B cell (primary cell): ENCODE results near the gene CABLES1. TPM values are rescaled to one million over a fixed set of nuclear protein-coding genes. Genes with fewer than 3 reads are reported as not detected.
"Not testable (repeated sequence)": the region's sequence is repeated elsewhere in the genome, so short reads cannot be mapped to it uniquely, and the experiment has no call there.

Experiments used
- ATAC-seq: fragments of 200-7000 bp; cut with Tn5 transposase; one replicate; pipeline ENCODE4 v1.10.0; 2021; ENCODE audit warnings: low read depth, mild to moderate bottlenecking, moderate number of reproducible peaks, moderate library complexity
- CTCF ChIA-PET: fragments of 350-600 bp; sonication (Branson Sonifier 250); formaldehyde crosslinking; loops from one replicate; lab custom pipeline; 2021; ENCODE audit warnings: antibody characterized with exemption, inconsistent platforms; lab: Charles Lee
- POLR2A ChIA-PET: fragments of 350-600 bp; sonication (Branson Sonifier 250); formaldehyde crosslinking; loops from one replicate; lab custom pipeline; 2021; ENCODE audit warnings: antibody characterized with exemption; lab: Charles Lee
- DNase-seq: peaks from one replicate; pipeline ENCODE4 v3.0.0; 2013
- H2AFZ ChIP-seq: 2 replicates; pipeline ENCODE4 v1.6.1; 2012; ENCODE audit warnings: mild to moderate bottlenecking, low read depth, low read length; ENCODE audit not compliant: insufficient read depth, poor library complexity, severe bottlenecking
- H3K27ac ChIP-seq, 2 donors: 1 replicate in 1 of 2; 2 replicates in 1 of 2; pipeline ENCODE4 v1.5.1; 2012 to 2013; ENCODE audit warnings: low read length in 2 of 2, mild to moderate bottlenecking in 2 of 2, moderate library complexity in 1 of 2
- H3K27me3 ChIP-seq, 4 experiments: fragments of 200-600 bp in 1 of 4; sonication (generic) in 1 of 4; replicated peaks in 1 of 4; 1 replicate in 2 of 4; 2 replicates in 2 of 4; pipeline versions ENCODE4 v1.6.1 to v1.7.0; 2013 to 2016; ENCODE audit warnings: low read length in 3 of 4, mild to moderate bottlenecking in 2 of 4, mixed read lengths in 1 of 4, moderate library complexity in 1 of 4; ENCODE audit not compliant: insufficient read depth in 4 of 4, control insufficient read depth in 3 of 4; ENCODE audit errors: control extremely low read depth in 1 of 4
- H3K36me3 ChIP-seq, 2 experiments: replicated peaks in 1 of 2; 1 replicate in 1 of 2; 2 replicates in 1 of 2; pipeline versions ENCODE4 v1.6.1 to v1.7.1; 2013; ENCODE audit warnings: low read length in 1 of 2; ENCODE audit not compliant: insufficient read depth in 2 of 2, control insufficient read depth in 1 of 2; ENCODE audit errors: control extremely low read depth in 1 of 2, extremely low read depth in 1 of 2
- H3K4me1 ChIP-seq, 2 donors: fragments of 200-600 bp in 1 of 2; sonication (generic) in 1 of 2; 1 replicate in 1 of 2; 2 replicates in 1 of 2; pipeline versions ENCODE4 v1.5.1 to v1.6.1; 2013 to 2017; ENCODE audit warnings: low read length in 2 of 2; ENCODE audit not compliant: control insufficient read depth in 2 of 2, insufficient read depth in 2 of 2
- H3K4me2 ChIP-seq: replicated peaks from 2 replicates; pipeline ENCODE3; 2012; ENCODE audit warnings: mild to moderate bottlenecking, low read depth, low read length; ENCODE audit not compliant: poor library complexity, severe bottlenecking
- H3K4me3 ChIP-seq, 5 experiments: fragments of 200-600 bp in 1 of 5; sonication (generic) in 1 of 5; 1 replicate in 3 of 5; 2 replicates in 2 of 5; pipeline versions ENCODE4 v1.5.1 to v1.7.0; 2011 to 2016; ENCODE audit warnings: low read length in 4 of 5, mild to moderate bottlenecking in 4 of 5, low read depth in 2 of 5, control low read depth in 1 of 5, moderate library complexity in 1 of 5; ENCODE audit not compliant: insufficient read depth in 1 of 5; ENCODE audit errors: control extremely low read depth in 1 of 5, extremely low read depth in 1 of 5
- H3K79me2 ChIP-seq: fragments of 200-600 bp; sonication (generic); one replicate; pipeline ENCODE4 v1.6.0; 2016; ENCODE audit warnings: low read length; ENCODE audit not compliant: control insufficient read depth, insufficient read depth
- H3K9ac ChIP-seq: fragments of 200-600 bp; sonication (generic); 2 replicates; pipeline ENCODE4 v1.6.1; 2017; ENCODE audit warnings: mild to moderate bottlenecking, low read length, moderate library complexity
- H3K9me3 ChIP-seq, 3 donors: one replicate each; pipeline versions ENCODE4 v1.6.1 to v1.7.1; 2013; ENCODE audit warnings: low read length in 2 of 3; ENCODE audit not compliant: control insufficient read depth in 2 of 3, insufficient read depth in 1 of 3; ENCODE audit errors: control extremely low read depth in 1 of 3
- H4K20me1 ChIP-seq: 2 replicates; pipeline ENCODE4 v1.6.0; 2012; ENCODE audit warnings: mild to moderate bottlenecking, low read length; ENCODE audit not compliant: insufficient read depth, control insufficient read depth, poor library complexity, severe bottlenecking
- H3K27ac Mint-ChIP-seq: one replicate; pipeline ENCODE4 v1.8.0; 2021; ENCODE audit warnings: mixed read lengths
- H3K27me3 Mint-ChIP-seq: one replicate; pipeline ENCODE4 v1.8.0; 2021; ENCODE audit warnings: mixed read lengths
- H3K4me1 Mint-ChIP-seq: one replicate; pipeline ENCODE4 v1.8.0; 2021; ENCODE audit warnings: mixed read lengths
- H3K4me3 Mint-ChIP-seq: one replicate; pipeline ENCODE4 v1.8.0; 2021; ENCODE audit warnings: mixed read lengths
- H3K9me3 Mint-ChIP-seq: one replicate; pipeline ENCODE4 v1.8.0; 2022; ENCODE audit warnings: mixed read lengths; ENCODE audit not compliant: insufficient read depth
- EZH2 ChIP-seq: IDR thresholded peaks from 2 replicates; pipeline ENCODE4 v1.6.1; 2012; ENCODE audit warnings: borderline replicate concordance, low read depth, mild to moderate bottlenecking, moderate library complexity, low read length; ENCODE audit not compliant: insufficient read depth, poor library complexity, severe bottlenecking
- WGBS: methylation state at CpG from one replicate; pipeline ENCODE4 v1.1.5; 2013; ENCODE audit warnings: missing lambda C conversion rate; ENCODE audit not compliant: insufficient coverage; 5-methylcytosine and 5-hydroxymethylcytosine counted together
- intact Hi-C: fragments of 100-400 bp; cut with micrococcal nuclease; formaldehyde crosslinking; loops from one replicate; pipeline ENCODE4 v1.10.0; 2022
- polyA plus RNA-seq: library from polyadenylated mRNA; depleted of rRNA; stranded (reverse); fragments of >200 nt; gene quantifications from 2 replicates; pipeline ENCODE4 v1.2.3, GENCODE V29; 2012
- total RNA-seq, 2 donors: library from RNA; stranded (reverse); fragments of 120-200 nt in 1 of 2; gene quantifications; 1 replicate in 1 of 2; 2 replicates in 1 of 2; pipeline versions ENCODE4 v1.2.3 to v1.2.4, GENCODE V29; 2013 to 2022
- TF ChIP-seq, protein P1 (sequence below): fragments of 200-600 bp; IDR thresholded peaks from one replicate; pipeline ENCODE4 v1.8.0; 2022; ENCODE audit warnings: antibody characterized with exemption, mild to moderate bottlenecking

Gene CABLES1
- total and polyA plus RNA-seq, 2 donors (not counting 1 experiment from before 2014, with no cell fraction given): 0.30 to 56.3 TPM

DNA sequence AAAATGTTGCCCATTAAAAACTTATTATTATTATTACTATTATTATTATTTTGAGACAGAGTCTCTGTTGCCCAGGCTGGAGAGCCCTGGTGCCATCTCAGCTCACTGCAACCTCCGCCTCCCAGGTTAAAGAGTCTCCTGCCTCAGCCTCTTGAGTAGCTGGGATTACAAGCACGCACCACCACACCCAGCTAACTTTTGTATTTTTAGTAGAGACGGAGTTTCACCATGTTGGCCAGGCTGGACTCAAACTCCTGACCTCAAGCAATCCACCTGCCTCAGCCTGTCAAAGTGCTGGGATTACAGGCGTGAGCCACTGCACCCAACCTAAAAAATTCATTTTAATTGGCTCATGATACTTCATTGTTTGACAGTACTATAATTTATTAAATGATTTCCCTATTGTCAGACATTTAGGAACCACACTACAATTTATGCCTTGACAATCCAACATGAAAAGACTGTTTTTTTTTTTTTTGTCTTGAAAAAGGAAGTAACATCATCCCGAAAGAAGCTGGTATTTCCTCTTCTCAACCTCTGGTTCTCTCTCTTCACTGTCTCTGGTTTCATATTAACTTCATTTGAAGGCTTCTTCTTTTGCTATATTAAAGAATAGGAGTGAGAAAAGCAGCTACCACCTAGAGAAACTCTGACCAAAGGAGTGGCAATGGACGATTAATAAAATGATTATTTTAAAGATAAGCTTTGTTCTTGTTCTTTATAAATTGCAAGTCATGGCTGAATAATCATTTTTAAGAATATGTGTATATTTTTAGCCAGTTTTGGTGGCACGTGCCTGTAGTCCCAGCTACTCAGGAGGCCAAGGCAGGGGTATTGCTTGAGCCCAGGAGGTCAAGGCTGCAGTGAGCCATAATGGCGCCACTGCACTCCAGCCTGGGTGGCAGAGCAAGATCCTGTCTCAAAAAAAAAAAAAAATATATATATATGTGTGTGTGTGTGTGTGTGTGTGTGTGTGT is 44.0 kb upstream of the CABLES1 start:
- CTCF ChIA-PET: interaction anchor here (1.2 to 2.0 kb wide), 2 partner anchors 11 to 14 kb away, joined by 4 to 5 read pairs; no protein-coding TSS in a partner anchor
- DNase-seq (peak; percentile 49), ATAC-seq (peak; percentile 10)
- POLR2A ChIA-PET: interaction anchor here (0.6 to 0.8 kb wide), 3 partner anchors 51 to 331 kb away, joined by 3 to 9 read pairs (median 6); no protein-coding TSS in a partner anchor
- H2AFZ ChIP-seq, H4K20me1 ChIP-seq, intact Hi-C loops, H3K9ac ChIP-seq, H3K27ac ChIP-seq, H3K9me3 Mint-ChIP-seq, H3K4me3 Mint-ChIP-seq, H3K9me3 ChIP-seq, H3K4me3 ChIP-seq, H3K79me2 ChIP-seq, H3K27me3 ChIP-seq, H3K27ac Mint-ChIP-seq, H3K36me3 ChIP-seq: not testable (repeated sequence)
- WGBS: 27% methylated on average over 3 of the region's 8 CpGs
- Histone ChIP-seq H3K4me1 (peaks cover 8 to 14% of the 10 kb centered on the region in 2 donors), H3K4me2 (peak overlapping the region; percentile 57)
- H3K4me1 Mint-ChIP-seq: peaks cover 14% of the 10 kb centered on the region
- peaks cover 11% of the 10 kb centered on the region for H3K27me3 Mint-ChIP-seq

DNA sequence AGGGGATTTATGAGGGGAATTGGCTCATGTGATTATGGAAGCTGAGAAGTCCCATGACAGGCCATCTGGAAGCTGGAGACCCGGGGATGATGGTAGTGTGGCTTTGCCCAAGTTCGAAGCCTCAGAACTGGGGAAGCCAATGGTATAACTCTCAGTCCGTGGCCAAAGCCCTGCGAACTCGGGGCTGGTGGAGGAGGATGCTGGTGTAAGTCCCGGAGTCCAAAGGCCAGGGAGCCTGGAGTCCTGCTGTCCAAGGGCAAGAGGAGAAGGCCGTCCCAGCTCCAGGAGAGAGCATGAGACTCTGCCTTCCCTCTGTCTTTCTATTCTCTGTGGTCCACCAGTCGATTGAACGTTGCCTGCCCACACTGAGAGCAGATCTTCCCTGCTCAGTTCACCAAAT is 43.2 kb upstream of the CABLES1 start:
- CTCF ChIA-PET: interaction anchor here (1.2 to 2.0 kb wide), 2 partner anchors 11 to 15 kb away, joined by 4 to 5 read pairs; no protein-coding TSS in a partner anchor
- POLR2A ChIA-PET: interaction anchor here (0.6 kb wide), 1 partner anchor 398 kb away, joined by 3 read pairs; no protein-coding TSS in a partner anchor
- intact Hi-C loops: no loop called here
- H3K9me3 ChIP-seq: no peaks in the 10 kb centered on the region
- no peak for TF ChIP-seq EZH2
- TF ChIP-seq, protein P1, sequence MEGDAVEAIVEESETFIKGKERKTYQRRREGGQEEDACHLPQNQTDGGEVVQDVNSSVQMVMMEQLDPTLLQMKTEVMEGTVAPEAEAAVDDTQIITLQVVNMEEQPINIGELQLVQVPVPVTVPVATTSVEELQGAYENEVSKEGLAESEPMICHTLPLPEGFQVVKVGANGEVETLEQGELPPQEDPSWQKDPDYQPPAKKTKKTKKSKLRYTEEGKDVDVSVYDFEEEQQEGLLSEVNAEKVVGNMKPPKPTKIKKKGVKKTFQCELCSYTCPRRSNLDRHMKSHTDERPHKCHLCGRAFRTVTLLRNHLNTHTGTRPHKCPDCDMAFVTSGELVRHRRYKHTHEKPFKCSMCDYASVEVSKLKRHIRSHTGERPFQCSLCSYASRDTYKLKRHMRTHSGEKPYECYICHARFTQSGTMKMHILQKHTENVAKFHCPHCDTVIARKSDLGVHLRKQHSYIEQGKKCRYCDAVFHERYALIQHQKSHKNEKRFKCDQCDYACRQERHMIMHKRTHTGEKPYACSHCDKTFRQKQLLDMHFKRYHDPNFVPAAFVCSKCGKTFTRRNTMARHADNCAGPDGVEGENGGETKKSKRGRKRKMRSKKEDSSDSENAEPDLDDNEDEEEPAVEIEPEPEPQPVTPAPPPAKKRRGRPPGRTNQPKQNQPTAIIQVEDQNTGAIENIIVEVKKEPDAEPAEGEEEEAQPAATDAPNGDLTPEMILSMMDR: no peak
- peaks cover 7% of the 10 kb centered on the region for H3K27me3 Mint-ChIP-seq
- H3K4me1 Mint-ChIP-seq: peaks cover 14% of the 10 kb centered on the region
- no peak overlapping the region for H3K4me3 ChIP-seq
- H4K20me1 ChIP-seq: no peaks in the 10 kb centered on the region
- WGBS: 97% methylated on average over 9 of the region's 9 CpGs
- DNase-seq (no peak), ATAC-seq (no peak)
- peaks cover 8 to 14% of the 10 kb centered on the region in 2 donors for H3K4me1 ChIP-seq
- no peak overlapping the region for H3K9ac ChIP-seq
- H3K36me3 ChIP-seq: no peaks in the 10 kb centered on the region
- peak overlapping the region; percentile 26 for H3K27ac Mint-ChIP-seq
- no peaks in the 10 kb centered on the region for H3K9me3 Mint-ChIP-seq
- no peak overlapping the region for H3K4me2 ChIP-seq
- peaks cover 0 to 3% (median 0%) of the 10 kb centered on the region in 4 experiments for H3K27me3 ChIP-seq
- no peak overlapping the region for H3K4me3 Mint-ChIP-seq
- no peaks in the 10 kb centered on the region for H3K79me2 ChIP-seq
- H2AFZ ChIP-seq: no peak overlapping the region
- no peak overlapping the region for H3K27ac ChIP-seq

DNA sequence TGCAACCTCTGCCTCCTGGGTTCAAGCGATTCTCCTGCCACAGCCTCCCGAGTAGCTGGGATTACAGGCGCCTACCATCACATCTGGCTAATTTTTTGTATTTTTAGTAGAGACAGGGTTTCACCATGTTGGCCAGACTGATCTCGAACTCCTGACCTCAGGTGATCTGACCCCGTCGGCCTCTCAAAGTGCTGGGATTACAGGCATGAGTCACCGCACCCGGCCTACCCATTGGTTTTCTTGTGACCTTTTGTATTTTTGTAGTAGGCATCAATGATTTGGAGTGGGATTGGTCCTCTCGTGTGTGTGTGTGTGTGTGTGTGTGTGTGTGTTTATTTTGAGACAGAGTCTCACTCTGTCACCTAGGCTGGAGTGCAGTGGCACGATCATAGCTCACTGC is 42.2 kb upstream of the CABLES1 start:
- ATAC-seq, H3K36me3 ChIP-seq, H3K4me3 Mint-ChIP-seq, H3K9ac ChIP-seq, H3K9me3 Mint-ChIP-seq, H2AFZ ChIP-seq, POLR2A ChIA-PET, H4K20me1 ChIP-seq, H3K4me3 ChIP-seq, H3K9me3 ChIP-seq, intact Hi-C loops, H3K27ac Mint-ChIP-seq, H3K27me3 Mint-ChIP-seq, H3K27ac ChIP-seq, H3K79me2 ChIP-seq, H3K27me3 ChIP-seq, H3K4me2 ChIP-seq, DNase-seq: not testable (repeated sequence)
- peaks cover 8 to 14% of the 10 kb centered on the region in 2 donors for H3K4me1 ChIP-seq
- WGBS: 94% methylated on average over 6 of the region's 10 CpGs
- CTCF ChIA-PET: interaction anchor here (0.6 to 2.0 kb wide), 2 partner anchors 16 to 38 kb away, joined by 3 to 5 read pairs; no protein-coding TSS in a partner anchor
- H3K4me1 Mint-ChIP-seq: peaks cover 14% of the 10 kb centered on the region
